ENCODE data around the gene ALX4. TPM values are rescaled to one million over a fixed set of nuclear protein-coding genes. Genes with fewer than 3 reads are reported as not detected.
A peak's percentile ranks its signal among the peaks of the same experiment; 100 is the strongest.

Gene ALX4
- polyA plus RNA-seq, 2 of the 4 experiments (the other 2 are of a cell fraction): 1.00 to 5.6 TPM

GRCh38 chr11:44316659-44317240, 6.8 kb upstream of the ALX4 start:
- ChIA-PET POLR2A (interaction anchor here (0.6 to 2.1 kb wide), 3 partner anchors 9 to 31 kb away, joined by 3 to 8 read pairs (median 3); no protein-coding TSS in a partner anchor), CTCF (interaction anchor here (0.9 to 3.5 kb wide), 6 partner anchors 9 to 190 kb away, joined by 3 to 22 read pairs (median 4); no protein-coding TSS in a partner anchor)
- Histone ChIP-seq H3K4me3 (peak overlapping the region; percentile 54), H3K9me3 (no peaks in the 10 kb centered on the region), H3K27ac (peak overlapping the region; percentile 77 to 94), H3K4me2 (peak overlapping the region; percentile 99), H3K4me1 (peaks cover 16% of the 10 kb centered on the region; the same call in 2 of the 3 replicates)
- ATAC-seq: peak; percentile 49 to 68
- no peak for FAIRE-seq
- TF ChIP-seq, protein P1, sequence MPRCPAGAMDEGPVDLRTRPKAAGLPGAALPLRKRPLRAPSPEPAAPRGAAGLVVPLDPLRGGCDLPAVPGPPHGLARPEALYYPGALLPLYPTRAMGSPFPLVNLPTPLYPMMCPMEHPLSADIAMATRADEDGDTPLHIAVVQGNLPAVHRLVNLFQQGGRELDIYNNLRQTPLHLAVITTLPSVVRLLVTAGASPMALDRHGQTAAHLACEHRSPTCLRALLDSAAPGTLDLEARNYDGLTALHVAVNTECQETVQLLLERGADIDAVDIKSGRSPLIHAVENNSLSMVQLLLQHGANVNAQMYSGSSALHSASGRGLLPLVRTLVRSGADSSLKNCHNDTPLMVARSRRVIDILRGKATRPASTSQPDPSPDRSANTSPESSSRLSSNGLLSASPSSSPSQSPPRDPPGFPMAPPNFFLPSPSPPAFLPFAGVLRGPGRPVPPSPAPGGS (IDR thresholded peaks at IDR 0.05): peak; percentile 23; the same call in 1 of the 3 replicates
- no peak for TF ChIP-seq POLR2A (IDR thresholded peaks at IDR 0.05; ENCODE audit: low read length)
- TF ChIP-seq CTCF (IDR thresholded peaks at IDR 0.05): 0 out of 3 replicates have a peak, but pooled peaks have one; percentile 4
- no peak for TF ChIP-seq HOXA7 (CRISPR knock-in tag; IDR thresholded peaks at IDR 0.05)
- no peak for TF ChIP-seq NR3C1 (IDR thresholded peaks at IDR 0.05)
- peak in 1 of 2 experiments; percentile 39 for DNase-seq (ENCODE audit: low read depth in 1 of 2, low spot score in 1 of 2)
- 21% methylated on average over 34 of the region's 44 CpGs for WGBS (ENCODE audit: missing lambda C conversion rate)

- Histone ChIP-seq H3K27ac (peak overlapping the region; percentile 77 to 94), H3K4me1 (peaks cover 16% of the 10 kb centered on the region; the same call in 2 of the 3 replicates), H3K9me3 (no peaks in the 10 kb centered on the region), H3K4me3 (peak overlapping the region; percentile 54), H3K4me2 (peak overlapping the region; percentile 99)
- no peak for FAIRE-seq
- POLR2A ChIA-PET: interaction anchor here (2.1 kb wide), 1 partner anchor 15 kb away, joined by 8 read pairs; no protein-coding TSS in a partner anchor
- TF ChIP-seq, protein P2, sequence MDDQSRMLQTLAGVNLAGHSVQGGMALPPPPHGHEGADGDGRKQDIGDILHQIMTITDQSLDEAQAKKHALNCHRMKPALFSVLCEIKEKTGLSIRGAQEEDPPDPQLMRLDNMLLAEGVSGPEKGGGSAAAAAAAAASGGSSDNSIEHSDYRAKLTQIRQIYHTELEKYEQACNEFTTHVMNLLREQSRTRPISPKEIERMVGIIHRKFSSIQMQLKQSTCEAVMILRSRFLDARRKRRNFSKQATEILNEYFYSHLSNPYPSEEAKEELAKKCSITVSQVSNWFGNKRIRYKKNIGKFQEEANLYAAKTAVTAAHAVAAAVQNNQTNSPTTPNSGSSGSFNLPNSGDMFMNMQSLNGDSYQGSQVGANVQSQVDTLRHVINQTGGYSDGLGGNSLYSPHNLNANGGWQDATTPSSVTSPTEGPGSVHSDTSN (IDR thresholded peaks at IDR 0.05): no peak
- TF ChIP-seq RNF2 (IDR thresholded peaks at IDR 0.05; ENCODE audit: borderline replicate concordance, low read depth) (no peak), CHD4 (IDR thresholded peaks at IDR 0.05; ENCODE audit: borderline replicate concordance) (no peak), POLR2A (IDR thresholded peaks at IDR 0.05; ENCODE audit: low read length) (no peak), SMC3 (IDR thresholded peaks at IDR 0.05) (no peak), RAD21 (conservative IDR thresholded peaks at IDR 0.05 in 1 of 2, IDR thresholded peaks at IDR 0.05 in 1 of 2) (peak in 1 of 2 experiments; percentile 19; a peak in 1 of 5 replicates), FOSL2 (IDR thresholded peaks at IDR 0.05) (0 out of 2 replicates have a peak, but pooled peaks have one; percentile 11), FOSL2 (CRISPR knock-in tag; IDR thresholded peaks at IDR 0.05) (peak; percentile 63)
- TF ChIP-seq, protein P3, sequence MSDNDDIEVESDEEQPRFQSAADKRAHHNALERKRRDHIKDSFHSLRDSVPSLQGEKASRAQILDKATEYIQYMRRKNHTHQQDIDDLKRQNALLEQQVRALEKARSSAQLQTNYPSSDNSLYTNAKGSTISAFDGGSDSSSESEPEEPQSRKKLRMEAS (IDR thresholded peaks at IDR 0.05): peak; percentile 82
- TF ChIP-seq, protein P4, sequence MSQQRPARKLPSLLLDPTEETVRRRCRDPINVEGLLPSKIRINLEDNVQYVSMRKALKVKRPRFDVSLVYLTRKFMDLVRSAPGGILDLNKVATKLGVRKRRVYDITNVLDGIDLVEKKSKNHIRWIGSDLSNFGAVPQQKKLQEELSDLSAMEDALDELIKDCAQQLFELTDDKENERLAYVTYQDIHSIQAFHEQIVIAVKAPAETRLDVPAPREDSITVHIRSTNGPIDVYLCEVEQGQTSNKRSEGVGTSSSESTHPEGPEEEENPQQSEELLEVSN (IDR thresholded peaks at IDR 0.05; ENCODE audit: borderline replicate concordance, low read depth): peak; percentile 64
- CTCF ChIA-PET: interaction anchor here (1.0 to 3.5 kb wide), 6 partner anchors 9 to 220 kb away, joined by 3 to 22 read pairs (median 4); no protein-coding TSS in a partner anchor
- ATAC-seq: peak; percentile 81 to 84
- DNase-seq (ENCODE audit: low read depth in 1 of 2, low spot score in 1 of 2): peak; percentile 44 to 69
- 8% methylated on average over 35 of the region's 63 CpGs for WGBS (ENCODE audit: missing lambda C conversion rate)
Measured at GRCh38 chr11:44315947-44316658, 6.2 kb upstream of the ALX4 start.

GRCh38 chr11:44314733-44315132, 4.8 kb upstream of the ALX4 start:
- H3K4me2 ChIP-seq: no peak overlapping the region
- 68% methylated on average over 2 of the region's 2 CpGs for WGBS (ENCODE audit: missing lambda C conversion rate)
- ChIA-PET POLR2A (no interaction called here), CTCF (interaction anchor here (1.1 to 3.5 kb wide), 5 partner anchors 11 to 223 kb away, joined by 3 to 22 read pairs (median 4); no protein-coding TSS in a partner anchor)
- DNase-seq (ENCODE audit: low read depth in 1 of 2, low spot score in 1 of 2): no peak
- ATAC-seq: no peak
- H3K9me3 ChIP-seq: no peaks in the 10 kb centered on the region
- FAIRE-seq: no peak
- TF ChIP-seq, protein P1 (IDR thresholded peaks at IDR 0.05): no peak
- TF ChIP-seq HOXB13 (CRISPR knock-in tag; IDR thresholded peaks at IDR 0.05; ENCODE audit: low read depth) (no peak), JUNB (IDR thresholded peaks at IDR 0.05) (no peak)
- TF ChIP-seq, protein P5, sequence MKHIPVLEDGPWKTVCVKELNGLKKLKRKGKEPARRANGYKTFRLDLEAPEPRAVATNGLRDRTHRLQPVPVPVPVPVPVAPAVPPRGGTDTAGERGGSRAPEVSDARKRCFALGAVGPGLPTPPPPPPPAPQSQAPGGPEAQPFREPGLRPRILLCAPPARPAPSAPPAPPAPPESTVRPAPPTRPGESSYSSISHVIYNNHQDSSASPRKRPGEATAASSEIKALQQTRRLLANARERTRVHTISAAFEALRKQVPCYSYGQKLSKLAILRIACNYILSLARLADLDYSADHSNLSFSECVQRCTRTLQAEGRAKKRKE (CRISPR knock-in tag; IDR thresholded peaks at IDR 0.05; ENCODE audit: low read depth): no peak
- peaks cover 24% of the 10 kb centered on the region for H3K4me1 ChIP-seq
- H3K27ac ChIP-seq: no peak overlapping the region
- no peak overlapping the region for H3K4me3 ChIP-seq

All from A549 (cell line).